Measurements from ENCODE around the gene ORC1.

DNA sequence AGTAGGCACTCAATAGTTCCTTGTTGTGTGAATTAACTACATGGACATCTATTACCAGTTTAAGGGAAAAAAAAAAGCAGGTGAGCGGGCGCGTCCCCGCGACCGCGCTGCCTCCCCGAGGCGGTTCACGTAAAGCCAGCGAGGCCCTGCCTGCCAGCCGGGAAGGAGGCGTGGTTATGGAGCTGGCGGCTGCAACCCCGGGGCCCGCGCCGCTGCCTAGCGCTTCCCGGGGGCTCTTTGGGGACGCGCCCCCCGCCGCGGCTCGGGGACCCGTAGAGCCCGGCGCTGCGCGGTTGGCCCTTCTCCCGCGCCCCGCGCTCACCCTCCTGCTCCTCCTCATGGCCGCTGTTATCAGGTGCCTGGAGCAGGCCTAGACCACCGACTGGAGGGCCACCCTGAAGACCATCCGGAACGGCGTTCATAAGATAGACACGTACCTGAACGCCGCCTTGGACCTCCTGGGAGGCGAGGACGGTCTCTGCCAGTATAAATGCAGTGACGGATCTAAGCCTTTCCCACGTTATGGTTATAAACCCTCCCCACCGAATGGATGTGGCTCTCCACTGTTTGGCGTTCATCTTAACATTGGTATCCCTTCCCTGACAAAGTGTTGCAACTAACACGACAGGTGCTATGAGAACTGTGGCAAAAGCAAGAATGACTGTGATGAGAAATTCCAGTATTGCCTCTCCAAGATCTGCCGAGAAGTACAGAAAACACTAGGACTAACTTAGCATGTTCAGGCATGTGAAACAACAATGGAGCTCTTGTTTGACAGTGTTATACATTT, 35.6 kb downstream of the ORC1 start:
- TF ChIP-seq, protein P1, sequence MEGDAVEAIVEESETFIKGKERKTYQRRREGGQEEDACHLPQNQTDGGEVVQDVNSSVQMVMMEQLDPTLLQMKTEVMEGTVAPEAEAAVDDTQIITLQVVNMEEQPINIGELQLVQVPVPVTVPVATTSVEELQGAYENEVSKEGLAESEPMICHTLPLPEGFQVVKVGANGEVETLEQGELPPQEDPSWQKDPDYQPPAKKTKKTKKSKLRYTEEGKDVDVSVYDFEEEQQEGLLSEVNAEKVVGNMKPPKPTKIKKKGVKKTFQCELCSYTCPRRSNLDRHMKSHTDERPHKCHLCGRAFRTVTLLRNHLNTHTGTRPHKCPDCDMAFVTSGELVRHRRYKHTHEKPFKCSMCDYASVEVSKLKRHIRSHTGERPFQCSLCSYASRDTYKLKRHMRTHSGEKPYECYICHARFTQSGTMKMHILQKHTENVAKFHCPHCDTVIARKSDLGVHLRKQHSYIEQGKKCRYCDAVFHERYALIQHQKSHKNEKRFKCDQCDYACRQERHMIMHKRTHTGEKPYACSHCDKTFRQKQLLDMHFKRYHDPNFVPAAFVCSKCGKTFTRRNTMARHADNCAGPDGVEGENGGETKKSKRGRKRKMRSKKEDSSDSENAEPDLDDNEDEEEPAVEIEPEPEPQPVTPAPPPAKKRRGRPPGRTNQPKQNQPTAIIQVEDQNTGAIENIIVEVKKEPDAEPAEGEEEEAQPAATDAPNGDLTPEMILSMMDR (IDR thresholded peaks at IDR 0.05): peak; percentile 37
- TF ChIP-seq ZFX (IDR thresholded peaks at IDR 0.05; ENCODE audit: borderline replicate concordance): no peak
